Kidney epithelial cell (primary cell): ENCODE measurements around the gene TRUB1. TPM values are rescaled to one million over a fixed set of nuclear protein-coding genes. Genes with fewer than 3 reads are reported as not detected.

ENCODE experiments used
- DNase-seq: peaks from one replicate; pipeline ENCODE4 v3.0.0-alpha.2; 2010; ENCODE audit warnings: low read depth
- H3K27me3 ChIP-seq: 2 replicates; pipeline ENCODE4 v1.6.0; 2011; ENCODE audit warnings: low read length; ENCODE audit not compliant: control insufficient read depth, insufficient read depth
- H3K36me3 ChIP-seq: 2 replicates; pipeline ENCODE4 v1.5.1; 2011; ENCODE audit warnings: low read length; ENCODE audit not compliant: control insufficient read depth, insufficient read depth
- H3K4me3 ChIP-seq: 2 replicates; pipeline ENCODE4 v1.5.1; 2011; ENCODE audit warnings: low read depth, mild to moderate bottlenecking, control low read depth, low read length
- total RNA-seq: library from RNA; depleted of rRNA; stranded (reverse); fragments of >200 nt; gene quantifications from 2 replicates; pipeline ENCODE4 v1.2.3, GENCODE V29; 2015
- TF ChIP-seq, protein P1 (sequence below): IDR thresholded peaks from 2 replicates; pipeline ENCODE4 v1.5.1; 2011; ENCODE audit warnings: mild to moderate bottlenecking, moderate library complexity, low read length, control low read depth, inconsistent platforms; ENCODE audit not compliant: insufficient read depth, poor library complexity, severe bottlenecking

TRUB1 gene
- total RNA-seq, 1 donor from 2014 or later: 31.5 TPM

DNA sequence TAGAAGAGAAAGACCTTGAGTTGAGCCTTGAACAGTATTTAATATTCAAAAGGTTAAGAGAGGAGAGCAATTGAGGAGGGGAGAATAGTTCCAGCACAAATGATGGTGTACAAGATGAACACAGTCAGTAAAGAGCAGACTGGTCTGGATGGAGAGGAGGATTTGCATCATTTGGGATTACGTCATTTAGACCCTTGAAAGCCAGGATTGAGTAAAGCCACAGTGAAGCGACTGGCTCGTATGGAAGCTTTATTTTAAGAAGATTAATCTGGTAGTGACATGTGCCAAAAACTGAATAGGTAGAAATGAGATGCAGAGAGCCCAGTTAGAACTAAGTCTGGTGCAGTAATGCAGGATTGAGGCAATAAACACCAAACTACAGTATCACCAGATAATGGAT, 52.6 kb downstream of the TRUB1 start:
- TF ChIP-seq, protein P1, sequence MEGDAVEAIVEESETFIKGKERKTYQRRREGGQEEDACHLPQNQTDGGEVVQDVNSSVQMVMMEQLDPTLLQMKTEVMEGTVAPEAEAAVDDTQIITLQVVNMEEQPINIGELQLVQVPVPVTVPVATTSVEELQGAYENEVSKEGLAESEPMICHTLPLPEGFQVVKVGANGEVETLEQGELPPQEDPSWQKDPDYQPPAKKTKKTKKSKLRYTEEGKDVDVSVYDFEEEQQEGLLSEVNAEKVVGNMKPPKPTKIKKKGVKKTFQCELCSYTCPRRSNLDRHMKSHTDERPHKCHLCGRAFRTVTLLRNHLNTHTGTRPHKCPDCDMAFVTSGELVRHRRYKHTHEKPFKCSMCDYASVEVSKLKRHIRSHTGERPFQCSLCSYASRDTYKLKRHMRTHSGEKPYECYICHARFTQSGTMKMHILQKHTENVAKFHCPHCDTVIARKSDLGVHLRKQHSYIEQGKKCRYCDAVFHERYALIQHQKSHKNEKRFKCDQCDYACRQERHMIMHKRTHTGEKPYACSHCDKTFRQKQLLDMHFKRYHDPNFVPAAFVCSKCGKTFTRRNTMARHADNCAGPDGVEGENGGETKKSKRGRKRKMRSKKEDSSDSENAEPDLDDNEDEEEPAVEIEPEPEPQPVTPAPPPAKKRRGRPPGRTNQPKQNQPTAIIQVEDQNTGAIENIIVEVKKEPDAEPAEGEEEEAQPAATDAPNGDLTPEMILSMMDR: no peak
- Histone ChIP-seq H3K4me3 (no peak overlapping the region), H3K36me3 (no peaks in the 10 kb centered on the region), H3K27me3 (no peaks in the 10 kb centered on the region)
- DNase-seq: no peak

GRCh38 chr10:114990991-114991390, 53.0 kb downstream of the TRUB1 start:
- TF ChIP-seq, protein P1: no peak
- H3K36me3 ChIP-seq: no peaks in the 10 kb centered on the region
- no peak overlapping the region for H3K4me3 ChIP-seq
- no peaks in the 10 kb centered on the region for H3K27me3 ChIP-seq
- DNase-seq: no peak

- no peaks in the 10 kb centered on the region for H3K27me3 ChIP-seq
- H3K36me3 ChIP-seq: no peaks in the 10 kb centered on the region
- no peak for DNase-seq
- TF ChIP-seq, protein P1: no peak
- H3K4me3 ChIP-seq: no peak overlapping the region
Observed at GRCh38 chr10:114992189-114992775, 54.3 kb downstream of the TRUB1 start.

DNA sequence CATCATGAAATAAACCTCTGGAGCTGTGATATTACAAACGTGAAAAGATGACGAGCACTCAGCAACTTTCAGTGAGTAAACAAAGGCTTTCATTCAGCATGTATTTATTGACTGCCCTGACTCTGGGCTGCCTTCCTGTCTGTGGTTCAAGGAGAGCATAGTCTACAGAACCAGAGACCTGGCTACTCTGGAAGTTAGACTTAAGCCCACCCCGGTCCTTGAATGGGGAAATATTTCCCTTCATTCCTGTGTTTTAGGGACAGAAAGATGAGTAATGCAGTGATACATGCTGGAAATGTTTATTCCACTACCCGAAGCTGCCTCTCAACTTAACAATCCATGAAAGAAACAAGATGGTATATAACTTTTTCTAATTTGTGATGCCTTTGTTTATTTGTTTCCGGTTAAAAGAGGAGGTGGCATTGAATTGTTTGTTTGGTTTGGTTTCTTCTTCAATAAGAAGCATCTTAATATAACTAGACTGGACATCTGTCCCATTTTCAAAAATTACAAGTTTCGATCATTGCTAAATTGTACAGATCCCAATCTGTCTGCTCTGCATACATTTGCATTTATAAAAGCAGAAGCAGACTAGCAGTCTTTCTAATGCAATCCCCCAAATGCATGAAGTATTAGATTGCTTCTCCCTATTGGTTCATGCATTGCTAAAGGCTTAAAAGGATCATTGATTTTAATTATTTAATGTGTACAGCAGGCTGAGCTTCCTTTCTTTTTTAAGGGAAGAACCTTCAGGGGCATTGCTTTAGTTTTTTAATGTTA, 57.7 kb downstream of the TRUB1 start:
- H3K4me3 ChIP-seq: no peak overlapping the region
- H3K36me3 ChIP-seq: no peaks in the 10 kb centered on the region
- TF ChIP-seq, protein P1: no peak
- no peak for DNase-seq
- H3K27me3 ChIP-seq: no peaks in the 10 kb centered on the region

GRCh38 chr10:114996542-114996941, 58.5 kb downstream of the TRUB1 start:
- TF ChIP-seq, protein P1: no peak

GRCh38 chr10:114998993-114999392, 61.0 kb downstream of the TRUB1 start:
- TF ChIP-seq, protein P1: no peak
- no peak for DNase-seq
- Histone ChIP-seq H3K27me3 (no peaks in the 10 kb centered on the region), H3K36me3 (no peaks in the 10 kb centered on the region), H3K4me3 (no peak overlapping the region)

More at GRCh38 chr10:114996542-114996941, 58.5 kb downstream of the TRUB1 start:
- Histone ChIP-seq H3K27me3 (no peaks in the 10 kb centered on the region), H3K4me3 (no peak overlapping the region), H3K36me3 (no peaks in the 10 kb centered on the region)
- no peak for DNase-seq
